HG02642 (cell line): ENCODE results near the gene SPON1.
"Not testable (repeated sequence)": the region's sequence is repeated elsewhere in the genome, so short reads cannot be mapped to it uniquely, and the experiment has no call there.

Experiments used
- ATAC-seq: cut with Tn5 transposase; IDR thresholded peaks from one replicate; pipeline ENCODE4 v1.9.1; 2021; ENCODE audit warnings: mild to moderate bottlenecking; ENCODE audit not compliant: unreplicated experiment, poor library complexity

Gene SPON1

GRCh38 chr11:14173679-14174078 lies 211.2 kb downstream of the SPON1 start:
- not testable (repeated sequence) for ATAC-seq

GRCh38 chr11:14179116-14179820 lies 216.7 kb downstream of the SPON1 start:
- no peak for ATAC-seq

GRCh38 chr11:14181121-14181520 lies 218.6 kb downstream of the SPON1 start:
- no peak for ATAC-seq

- no peak for ATAC-seq
Measured at GRCh38 chr11:14182833-14183364, 220.4 kb downstream of the SPON1 start.

- no peak for ATAC-seq
Measured at GRCh38 chr11:14184028-14184940, 221.8 kb downstream of the SPON1 start.

- no peak for ATAC-seq
Measured at GRCh38 chr11:14185461-14185860, 222.9 kb downstream of the SPON1 start.

- ATAC-seq, result no peak
Measured at GRCh38 chr11:14186046-14186775, 223.7 kb downstream of the SPON1 start.

- ATAC-seq, result no peak
Measured at GRCh38 chr11:14189874-14190273, 227.4 kb downstream of the SPON1 start.

GRCh38 chr11:14190992-14191778 lies 228.7 kb downstream of the SPON1 start:
- ATAC-seq, result no peak

- no peak for ATAC-seq
Measured at GRCh38 chr11:14193644-14194043, 231.1 kb downstream of the SPON1 start.

GRCh38 chr11:14202251-14203196 lies 240.0 kb downstream of the SPON1 start:
- ATAC-seq, result no peak

GRCh38 chr11:14203321-14203720 lies 240.8 kb downstream of the SPON1 start:
- ATAC-seq, result no peak

- no peak for ATAC-seq
Measured at GRCh38 chr11:14212986-14213385, 250.5 kb downstream of the SPON1 start.

- ATAC-seq, result no peak
Measured at GRCh38 chr11:14218728-14219127, 256.2 kb downstream of the SPON1 start.

- ATAC-seq, result no peak
Measured at GRCh38 chr11:14223636-14224288, 261.2 kb downstream of the SPON1 start.

GRCh38 chr11:14224395-14224794 lies 261.9 kb downstream of the SPON1 start:
- no peak for ATAC-seq

GRCh38 chr11:14225666-14226065 lies 263.1 kb downstream of the SPON1 start:
- no peak for ATAC-seq

GRCh38 chr11:14228356-14228755 lies 265.8 kb downstream of the SPON1 start:
- no peak for ATAC-seq
